ENCODE results near the gene PLXNB1. TPM values are rescaled to one million over a fixed set of nuclear protein-coding genes. Genes with fewer than 3 reads are reported as not detected.
"Not testable (repeated sequence)": the region's sequence is repeated elsewhere in the genome, so short reads cannot be mapped to it uniquely, and the experiment has no call there.

The PLXNB1 gene
- total RNA-seq, 1 experiment from 2014 or later = 35.6 TPM

- intact Hi-C loops (cut with micrococcal nuclease) = no loop called here
- TF ChIP-seq ELF1 (IDR thresholded peaks at IDR 0.05; ENCODE audit: borderline replicate concordance, low read depth) = no peak
- TF ChIP-seq, protein P1, sequence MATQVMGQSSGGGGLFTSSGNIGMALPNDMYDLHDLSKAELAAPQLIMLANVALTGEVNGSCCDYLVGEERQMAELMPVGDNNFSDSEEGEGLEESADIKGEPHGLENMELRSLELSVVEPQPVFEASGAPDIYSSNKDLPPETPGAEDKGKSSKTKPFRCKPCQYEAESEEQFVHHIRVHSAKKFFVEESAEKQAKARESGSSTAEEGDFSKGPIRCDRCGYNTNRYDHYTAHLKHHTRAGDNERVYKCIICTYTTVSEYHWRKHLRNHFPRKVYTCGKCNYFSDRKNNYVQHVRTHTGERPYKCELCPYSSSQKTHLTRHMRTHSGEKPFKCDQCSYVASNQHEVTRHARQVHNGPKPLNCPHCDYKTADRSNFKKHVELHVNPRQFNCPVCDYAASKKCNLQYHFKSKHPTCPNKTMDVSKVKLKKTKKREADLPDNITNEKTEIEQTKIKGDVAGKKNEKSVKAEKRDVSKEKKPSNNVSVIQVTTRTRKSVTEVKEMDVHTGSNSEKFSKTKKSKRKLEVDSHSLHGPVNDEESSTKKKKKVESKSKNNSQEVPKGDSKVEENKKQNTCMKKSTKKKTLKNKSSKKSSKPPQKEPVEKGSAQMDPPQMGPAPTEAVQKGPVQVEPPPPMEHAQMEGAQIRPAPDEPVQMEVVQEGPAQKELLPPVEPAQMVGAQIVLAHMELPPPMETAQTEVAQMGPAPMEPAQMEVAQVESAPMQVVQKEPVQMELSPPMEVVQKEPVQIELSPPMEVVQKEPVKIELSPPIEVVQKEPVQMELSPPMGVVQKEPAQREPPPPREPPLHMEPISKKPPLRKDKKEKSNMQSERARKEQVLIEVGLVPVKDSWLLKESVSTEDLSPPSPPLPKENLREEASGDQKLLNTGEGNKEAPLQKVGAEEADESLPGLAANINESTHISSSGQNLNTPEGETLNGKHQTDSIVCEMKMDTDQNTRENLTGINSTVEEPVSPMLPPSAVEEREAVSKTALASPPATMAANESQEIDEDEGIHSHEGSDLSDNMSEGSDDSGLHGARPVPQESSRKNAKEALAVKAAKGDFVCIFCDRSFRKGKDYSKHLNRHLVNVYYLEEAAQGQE (IDR thresholded peaks at IDR 0.05; ENCODE audit: low read depth) = no peak
- peak; percentile 70 for TF ChIP-seq JUND (IDR thresholded peaks at IDR 0.05)
- peak; percentile 38; the same call in 1 of the 2 replicates for TF ChIP-seq SP1 (IDR thresholded peaks at IDR 0.05; ENCODE audit: low read depth)
- TF ChIP-seq, protein P2, sequence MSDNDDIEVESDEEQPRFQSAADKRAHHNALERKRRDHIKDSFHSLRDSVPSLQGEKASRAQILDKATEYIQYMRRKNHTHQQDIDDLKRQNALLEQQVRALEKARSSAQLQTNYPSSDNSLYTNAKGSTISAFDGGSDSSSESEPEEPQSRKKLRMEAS (IDR thresholded peaks at IDR 0.05) = peak; percentile 95
- TF ChIP-seq, protein P3, sequence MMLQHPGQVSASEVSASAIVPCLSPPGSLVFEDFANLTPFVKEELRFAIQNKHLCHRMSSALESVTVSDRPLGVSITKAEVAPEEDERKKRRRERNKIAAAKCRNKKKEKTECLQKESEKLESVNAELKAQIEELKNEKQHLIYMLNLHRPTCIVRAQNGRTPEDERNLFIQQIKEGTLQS (IDR thresholded peaks at IDR 0.05) = no peak
- no peak for TF ChIP-seq SRF (IDR thresholded peaks at IDR 0.05; ENCODE audit: low read depth)
- TF ChIP-seq EZH2 (IDR thresholded peaks at IDR 0.05) = no peak
- TF ChIP-seq TCF7L2 (IDR thresholded peaks at IDR 0.05; ENCODE audit: borderline replicate concordance, extremely low read depth, insufficient read depth, insufficient read length) = peak; percentile 43
- peak; percentile 88 for TF ChIP-seq FOSL1 (IDR thresholded peaks at IDR 0.05; ENCODE audit: low read depth)
- Histone ChIP-seq H3K4me1 (ENCODE audit: control insufficient read depth in 1 of 2, insufficient read depth in 2 of 2, low read length in 2 of 2) (peaks cover 14 to 39% of the 10 kb centered on the region in 2 experiments), H3K9me3 (ENCODE audit: control insufficient read depth in 1 of 2, insufficient read depth in 1 of 2, low read depth in 1 of 2, low read length in 2 of 2) (no peaks in the 10 kb centered on the region), H3K36me3 (ENCODE audit: control insufficient read depth in 1 of 2, insufficient read depth in 2 of 2, low read length in 2 of 2) (peaks cover 0 to 2% of the 10 kb centered on the region in 2 experiments; a peak in 1 of 4 replicates), H3K9me2 (ENCODE audit: insufficient read depth) (no peaks in the 10 kb centered on the region), H3K9ac (ENCODE audit: low read length) (peak overlapping the region; percentile 23), H3K27me3 (ENCODE audit: insufficient read depth, low read length) (no peaks in the 10 kb centered on the region), H3K4me3 (replicated peaks in 1 of 2; ENCODE audit: low read depth in 1 of 2, low read length in 2 of 2) (no peak overlapping the region), H3K27ac (ENCODE audit: low read depth, low read length) (peak overlapping the region; percentile 64), H4K20me1 (ENCODE audit: insufficient read depth) (no peaks in the 10 kb centered on the region), H3K4me2 (ENCODE audit: low read length) (peak overlapping the region; percentile 58), H2AFZ (ENCODE audit: low read depth, low read length, poor library complexity, severe bottlenecking) (no peak overlapping the region), H3K79me2 (ENCODE audit: insufficient read depth, low read length) (no peaks in the 10 kb centered on the region)
- ChIA-PET CTCF (interaction anchor here (1.8 to 8.0 kb wide), 2 partner anchors 33 to 156 kb away, joined by 11 to 386 read pairs; no protein-coding TSS in a partner anchor), POLR2A (no interaction called here), RAD21 (ENCODE audit: low non-redundant PET in 1 of 2, low total read pairs in 2 of 2, uncharacterized antibody in 2 of 2, unreplicated experiment in 2 of 2) (interaction anchor here (1.8 to 4.1 kb wide), 3 partner anchors 31 to 34 kb away, joined by 23 to 59 read pairs (median 54); no protein-coding TSS in a partner anchor)
- ATAC-seq (peak; percentile 65), DNase-seq (ENCODE audit: low read depth, low spot score) (peak; percentile 46)
- BruUV-seq (replicated peaks) = no TSS peak
These were observed 27.6 kb downstream of the PLXNB1 start for GRCh38 chr3:48402281-48402732.

DNA sequence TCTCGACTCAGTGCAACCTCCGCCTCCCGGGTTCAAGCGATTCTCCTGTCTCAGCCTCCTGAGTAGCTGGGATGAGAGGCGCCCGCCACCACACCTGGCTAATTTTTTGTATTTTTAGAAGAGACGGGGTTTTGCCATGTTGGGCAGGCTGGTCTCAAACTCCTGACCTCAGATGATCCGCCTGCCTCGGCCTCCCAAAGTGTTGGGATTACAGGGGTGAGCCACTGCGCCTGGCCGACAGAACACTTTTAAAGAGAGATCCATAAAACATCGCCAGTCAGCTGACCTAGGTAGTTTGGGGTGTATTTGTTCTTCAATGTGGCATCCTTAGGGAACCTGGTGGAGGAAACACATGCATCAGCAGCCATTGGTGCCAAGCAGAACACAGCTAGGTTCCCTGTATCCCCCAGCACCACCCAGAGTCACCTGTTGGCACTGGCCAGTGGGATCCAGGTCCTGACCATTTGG lies 28.4 kb downstream of the PLXNB1 start:
- not testable (repeated sequence) for H3K36me3 ChIP-seq (ENCODE audit: control insufficient read depth in 1 of 2, insufficient read depth in 2 of 2, low read length in 2 of 2); H3K4me3 ChIP-seq (replicated peaks in 1 of 2; ENCODE audit: low read depth in 1 of 2, low read length in 2 of 2); H4K20me1 ChIP-seq (ENCODE audit: insufficient read depth); ATAC-seq; H3K9me2 ChIP-seq (ENCODE audit: insufficient read depth); H3K9me3 ChIP-seq (ENCODE audit: control insufficient read depth in 1 of 2, insufficient read depth in 1 of 2, low read depth in 1 of 2, low read length in 2 of 2); H2AFZ ChIP-seq (ENCODE audit: low read depth, low read length, poor library complexity, severe bottlenecking); BruUV-seq (replicated peaks); H3K27me3 ChIP-seq (ENCODE audit: insufficient read depth, low read length); H3K79me2 ChIP-seq (ENCODE audit: insufficient read depth, low read length); DNase-seq (ENCODE audit: low read depth, low spot score)
- H3K4me2 ChIP-seq (ENCODE audit: low read length) = peak overlapping the region; percentile 58
- intact Hi-C loops (cut with micrococcal nuclease) = loop anchor here (1.0 to 2.0 kb wide), 3 partner anchors 35 to 147 kb away; no protein-coding TSS in a partner anchor
- POLR2A ChIA-PET = interaction anchor here (0.9 to 1.7 kb wide), 3 partner anchors 31 to 38 kb away, joined by 4 to 22 read pairs (median 7); partner anchors contain the start of genes CCDC51 and TMA7
- H3K27ac ChIP-seq (ENCODE audit: low read depth, low read length) = peak overlapping the region; percentile 64; the same call in 1 of the 2 replicates
- H3K4me1 ChIP-seq (ENCODE audit: control insufficient read depth in 1 of 2, insufficient read depth in 2 of 2, low read length in 2 of 2) = peaks cover 14 to 39% of the 10 kb centered on the region in 2 experiments
- RAD21 ChIA-PET (ENCODE audit: low non-redundant PET in 1 of 2, low total read pairs in 2 of 2, uncharacterized antibody in 2 of 2, unreplicated experiment in 2 of 2) = interaction anchor here (0.7 to 4.1 kb wide), 11 partner anchors 32 to 233 kb away, joined by 3 to 59 read pairs (median 6); partner anchors contain the start of gene SLC26A6 (in 1 of the 2)
- CTCF ChIA-PET = interaction anchor here (0.6 to 8.0 kb wide), 27 partner anchors 10 to 620 kb away, joined by 3 to 386 read pairs (median 5); partner anchors contain the start of genes ATRIP, CCDC51, NCKIPSD and NDUFAF3
- peak overlapping the region; percentile 23; the same call in 1 of the 2 replicates for H3K9ac ChIP-seq (ENCODE audit: low read length)
